ENCODE results near the gene DMWD.

The DMWD gene

GRCh38 chr19:45785781-45786532 is 6.7 kb downstream of the DMWD start:
- DNase-seq, result no peak

GRCh38 chr19:45785097-45785496 is 7.5 kb downstream of the DMWD start:
- ATAC-seq (no peak), DNase-seq (no peak)

More at GRCh38 chr19:45785781-45786532, 6.7 kb downstream of the DMWD start:
- ATAC-seq, result no peak

- ATAC-seq, result no peak
- DNase-seq, result no peak
These were observed 8.5 kb downstream of the DMWD start for GRCh38 chr19:45784096-45784495.

GRCh38 chr19:45782820-45783785 is 9.5 kb downstream of the DMWD start:
- no peak for ATAC-seq
- no peak for DNase-seq

GRCh38 chr19:45782162-45782691 is 10.4 kb downstream of the DMWD start, which contains the start of gene DMPK:
TSS of gene DMPK (minus strand) at chr19:45782490. CDS start at chr19:45782352, 138 bp downstream.
- DNase-seq (no peak), ATAC-seq (no peak)

GRCh38 chr19:45781214-45782161 is 11.2 kb downstream of the DMWD start:
- DNase-seq, result no peak
- no peak for ATAC-seq

GRCh38 chr19:45780448-45781213 is 12.0 kb downstream of the DMWD start:
- no peak for ATAC-seq
- DNase-seq, result no peak

- ATAC-seq, result no peak
- no peak for DNase-seq
These were observed 12.5 kb downstream of the DMWD start for GRCh38 chr19:45780146-45780447.

- DNase-seq (peak; percentile 93), ATAC-seq (peak; percentile 88)
These were observed 13.2 kb downstream of the DMWD start for GRCh38 chr19:45779231-45780145.

GRCh38 chr19:45778010-45778661 is 14.5 kb downstream of the DMWD start:
- DNase-seq (no peak), ATAC-seq (no peak)

- DNase-seq (no peak), ATAC-seq (no peak)
These were observed 15.2 kb downstream of the DMWD start for GRCh38 chr19:45777395-45777961.

GRCh38 chr19:45774765-45775164 is 17.9 kb downstream of the DMWD start:
- ATAC-seq (no peak), DNase-seq (no peak)

GRCh38 chr19:45773384-45773783 is 19.3 kb downstream of the DMWD start:
- no peak for ATAC-seq
- no peak for DNase-seq

GRCh38 chr19:45772912-45773311 is 19.7 kb downstream of the DMWD start:
- ATAC-seq (no peak), DNase-seq (no peak)

GRCh38 chr19:45772130-45772840 is 20.4 kb downstream of the DMWD start:
- DNase-seq, result no peak
- no peak for ATAC-seq

GRCh38 chr19:45771311-45771933 is 21.2 kb downstream of the DMWD start:
- ATAC-seq (no peak), DNase-seq (no peak)

- ATAC-seq (peak; percentile 68), DNase-seq (peak; percentile 92)
These were observed 22.2 kb downstream of the DMWD start for GRCh38 chr19:45770192-45771101.
